D721Med (cell line): ENCODE data around the gene GNL3L.

ENCODE experiments used
- DNase-seq: peaks from one replicate; pipeline ENCODE4 v3.0.0; 2011; ENCODE audit warnings: low spot score; ENCODE audit not compliant: insufficient read length
- FAIRE-seq: peaks from 2 replicates; lab custom pipeline; 2011; peaks lifted over from hg19 to GRCh38; lab: Jason Lieb, UNC
- CTCF ChIP-seq: IDR thresholded peaks from 2 replicates; pipeline ENCODE4 v1.5.1; 2012; ENCODE audit warnings: mild to moderate bottlenecking, control low read depth; ENCODE audit not compliant: insufficient read depth; ENCODE audit errors: missing control alignments

GNL3L gene

GRCh38 chrX:54494166-54494988 is 35.6 kb upstream of the GNL3L start:
- TF ChIP-seq CTCF: no peak
- FAIRE-seq (no peak), DNase-seq (no peak)

GRCh38 chrX:54494989-54495813 is 34.8 kb upstream of the GNL3L start:
- no peak for TF ChIP-seq CTCF
- no peak for DNase-seq
- no peak for FAIRE-seq

- DNase-seq (peak; percentile 72), FAIRE-seq (no peak)
- no peak for TF ChIP-seq CTCF
These were observed 34.1 kb upstream of the GNL3L start, which contains the start of gene FGD1 for GRCh38 chrX:54495814-54496516. TSS of gene FGD1 (minus strand) at chrX:54496234. CDS start at chrX:54495432, 802 bp downstream.

GRCh38 chrX:54496517-54496852 is 33.5 kb upstream of the GNL3L start:
- FAIRE-seq: no peak
- no peak for TF ChIP-seq CTCF

GRCh38 chrX:54496936-54497335 is 33.1 kb upstream of the GNL3L start:
- no peak for DNase-seq
- FAIRE-seq: no peak
- no peak for TF ChIP-seq CTCF

More at GRCh38 chrX:54496517-54496852, 33.5 kb upstream of the GNL3L start:
- DNase-seq: no peak

DNA sequence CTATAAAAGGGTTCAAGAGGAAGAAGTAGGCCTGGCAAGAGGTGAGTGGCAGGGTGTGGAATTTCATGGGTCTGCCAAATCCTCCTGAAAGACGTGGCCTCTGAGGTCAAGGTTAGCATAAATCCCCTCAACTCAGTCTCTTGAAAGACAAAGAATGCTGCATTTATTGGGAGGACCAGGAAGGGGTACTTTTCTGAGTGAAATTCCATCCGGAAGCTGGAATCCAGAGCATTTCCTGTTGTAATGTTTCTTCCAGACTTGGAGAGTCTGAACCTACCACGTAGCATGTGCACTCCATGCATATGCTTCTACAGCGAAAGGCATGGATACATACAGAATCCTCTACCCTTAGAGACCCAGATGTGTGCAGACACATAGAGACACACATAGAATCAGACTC is 20.6 kb upstream of the GNL3L start:
- no peak for TF ChIP-seq CTCF
- DNase-seq: no peak
- no peak for FAIRE-seq
